ENCODE measurements around the gene GGNBP2.

DNA sequence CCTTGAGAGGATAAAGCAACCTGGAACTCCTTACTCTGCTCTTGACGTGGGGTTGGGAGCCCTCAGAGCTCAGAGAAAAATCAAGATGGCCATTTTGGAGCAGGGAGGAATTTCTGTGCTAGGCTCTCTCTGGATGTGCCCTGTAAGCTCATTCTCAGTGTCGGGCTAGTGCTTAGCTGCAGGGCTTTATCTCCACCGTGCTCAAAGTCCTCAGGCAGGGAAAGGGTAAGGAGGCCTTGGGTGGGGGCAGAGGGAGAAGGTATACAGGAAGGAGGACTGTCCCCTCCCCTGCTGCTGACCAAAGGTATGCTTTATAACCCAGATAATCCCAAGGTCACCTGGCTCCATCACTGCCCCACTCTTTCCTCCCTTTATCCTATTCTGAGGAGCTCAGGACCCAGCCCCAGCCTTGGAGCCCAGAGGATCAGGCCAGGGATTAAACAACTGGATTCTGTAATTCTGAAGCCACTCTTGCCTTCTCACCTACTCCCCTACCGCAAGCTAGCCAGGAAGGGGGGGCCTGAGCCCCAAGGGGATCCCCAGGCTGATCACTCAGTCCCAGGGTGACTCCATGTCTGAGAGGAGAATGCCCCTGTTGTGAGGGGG lies 48.1 kb downstream of the GGNBP2 start:
- TF ChIP-seq ZNF384 (IDR thresholded peaks at IDR 0.05) (no peak), SUZ12 (IDR thresholded peaks at IDR 0.05) (no peak), SP1 (IDR thresholded peaks at IDR 0.05) (no peak), BHLHE40 (IDR thresholded peaks at IDR 0.05; ENCODE audit: borderline replicate concordance) (no peak), HDGF (IDR thresholded peaks at IDR 0.05; ENCODE audit: borderline replicate concordance) (no peak), FOXA1 (IDR thresholded peaks at IDR 0.05) (no peak), LEF1 (IDR thresholded peaks at IDR 0.05; ENCODE audit: borderline replicate concordance) (no peak), L3MBTL2 (conservative IDR thresholded peaks at IDR 0.05) (no peak), ELF4 (IDR thresholded peaks at IDR 0.05) (no peak), TARDBP (IDR thresholded peaks at IDR 0.05) (no peak)

Data from HEK293T (cell line).